SK-N-SH treated with all-trans-retinoic acid at 6 μM for 48 hours (cell line): ENCODE results near the gene ANKRD13D.

Experiments used
- ATAC-seq: fragments of 200-7000 bp; cut with Tn5 transposase; 3 replicates; pipeline ENCODE4 v1.9.1; 2020; ENCODE audit warnings: mild to moderate bottlenecking, moderate library complexity
- ARNTL ChIP-seq: fragments of 450-650 bp; formaldehyde crosslinking; IDR thresholded peaks from 2 replicates; pipeline ENCODE4 v1.5.0; 2020; ENCODE audit warnings: low read depth, mild to moderate bottlenecking, moderate library complexity, borderline replicate concordance
- BACH2 ChIP-seq: fragments of 250-450 bp; sonication (Bioruptor Pico); IDR thresholded peaks from 2 replicates; pipeline ENCODE4 v1.9.0; 2021; ENCODE audit warnings: mild to moderate bottlenecking, borderline replicate concordance
- CREB5 ChIP-seq: fragments of 250-450 bp; sonication (Bioruptor Pico); IDR thresholded peaks from 2 replicates; pipeline ENCODE4 v1.5.1; 2020; ENCODE audit warnings: low read depth, mild to moderate bottlenecking, moderate library complexity
- CSDC2 ChIP-seq: fragments of 250-450 bp; sonication (Bioruptor Pico); IDR thresholded peaks from 2 replicates; pipeline ENCODE4 v1.5.0; 2020; ENCODE audit warnings: mild to moderate bottlenecking, moderate library complexity
- CSRNP3 ChIP-seq: fragments of 250-450 bp; sonication (Bioruptor Pico); IDR thresholded peaks from 2 replicates; pipeline ENCODE4 v1.5.1; 2021; ENCODE audit warnings: mild to moderate bottlenecking, moderate library complexity
- ESRRG ChIP-seq: fragments of 250-450 bp; sonication (Bioruptor Pico); IDR thresholded peaks from 2 replicates; pipeline ENCODE4 v1.6.1; 2021; ENCODE audit warnings: mild to moderate bottlenecking
- GLIS3 ChIP-seq: fragments of 250-450 bp; sonication (Bioruptor Pico); IDR thresholded peaks from 2 replicates; pipeline ENCODE4 v1.5.0; 2020; ENCODE audit warnings: mild to moderate bottlenecking, moderate library complexity
- OSR1 ChIP-seq: fragments of 250-450 bp; sonication (Bioruptor Pico); IDR thresholded peaks from 2 replicates; pipeline ENCODE4 v1.8.0; 2022; ENCODE audit warnings: moderate library complexity, mild to moderate bottlenecking, inconsistent platforms
- PATZ1 ChIP-seq: fragments of 250-450 bp; sonication (Bioruptor Pico); IDR thresholded peaks from 2 replicates; pipeline ENCODE4 v1.8.0; 2020; ENCODE audit warnings: mild to moderate bottlenecking, moderate library complexity, borderline replicate concordance
- POU6F1 ChIP-seq: fragments of 250-450 bp; sonication (Bioruptor Pico); IDR thresholded peaks from 2 replicates; pipeline ENCODE4 v1.8.0; 2021; ENCODE audit warnings: low read depth, mild to moderate bottlenecking, moderate library complexity, borderline replicate concordance
- PPARA ChIP-seq: fragments of 250-450 bp; sonication (Bioruptor Pico); IDR thresholded peaks from 2 replicates; pipeline ENCODE4 v1.5.0; 2020; ENCODE audit warnings: mild to moderate bottlenecking, borderline replicate concordance
- RARB ChIP-seq: fragments of 250-450 bp; sonication (Bioruptor Pico); IDR thresholded peaks from 2 replicates; pipeline ENCODE4 v1.8.0; 2021; ENCODE audit warnings: mild to moderate bottlenecking, moderate library complexity
- TCF4 ChIP-seq: fragments of 250-450 bp; sonication (Bioruptor Pico); IDR thresholded peaks from 2 replicates; pipeline ENCODE4 v1.8.0; 2021; ENCODE audit warnings: mild to moderate bottlenecking, moderate library complexity, borderline replicate concordance
- TOX ChIP-seq: fragments of 250-450 bp; sonication (Bioruptor Pico); IDR thresholded peaks from 2 replicates; pipeline ENCODE4 v1.8.0; 2021; ENCODE audit warnings: mild to moderate bottlenecking, moderate library complexity, borderline replicate concordance
- TSHZ2 ChIP-seq: fragments of 250-450 bp; sonication (Bioruptor Pico); IDR thresholded peaks from 2 replicates; pipeline ENCODE4 v1.5.0; 2020; ENCODE audit warnings: mild to moderate bottlenecking, moderate library complexity
- ZC3H10 ChIP-seq: fragments of 250-450 bp; sonication (Bioruptor Pico); IDR thresholded peaks from 2 replicates; pipeline ENCODE4 v1.5.1; 2021; ENCODE audit warnings: mild to moderate bottlenecking, moderate library complexity
- ZFP30 ChIP-seq: fragments of 450-650 bp; formaldehyde crosslinking; IDR thresholded peaks from 2 replicates; pipeline ENCODE4 v1.5.0; 2022; ENCODE audit warnings: mild to moderate bottlenecking, moderate library complexity
- ZNF8 ChIP-seq: fragments of 450-650 bp; formaldehyde crosslinking; IDR thresholded peaks from 2 replicates; pipeline ENCODE4 v1.5.0; 2020; ENCODE audit warnings: mild to moderate bottlenecking, moderate library complexity

ANKRD13D gene

GRCh38 chr11:67322049-67322448 lies 32.9 kb downstream of the ANKRD13D start:
- no peak for ATAC-seq
- TF ChIP-seq OSR1 (CRISPR knock-in tag): no peak
- no peak for TF ChIP-seq PPARA
- no peak for TF ChIP-seq TSHZ2 (CRISPR knock-in tag)
- no peak for TF ChIP-seq GLIS3 (CRISPR knock-in tag)

- ATAC-seq: no peak
- TF ChIP-seq ARNTL (CRISPR knock-in tag): no peak
- TF ChIP-seq POU6F1 (CRISPR knock-in tag): no peak
- TF ChIP-seq CSRNP3: no peak
- no peak for TF ChIP-seq TCF4 (CRISPR knock-in tag)
- no peak for TF ChIP-seq ZNF8 (CRISPR knock-in tag)
- TF ChIP-seq TOX (CRISPR knock-in tag): no peak
- no peak for TF ChIP-seq TSHZ2 (CRISPR knock-in tag)
- TF ChIP-seq ZC3H10: no peak
- no peak for TF ChIP-seq CREB5 (CRISPR knock-in tag)
- TF ChIP-seq PATZ1 (CRISPR knock-in tag): no peak
- no peak for TF ChIP-seq PPARA
- no peak for TF ChIP-seq ZFP30 (CRISPR knock-in tag)
- TF ChIP-seq OSR1 (CRISPR knock-in tag): no peak
- no peak for TF ChIP-seq RARB (CRISPR knock-in tag)
- TF ChIP-seq CSDC2: no peak
- no peak for TF ChIP-seq GLIS3 (CRISPR knock-in tag)
- no peak for TF ChIP-seq BACH2 (CRISPR knock-in tag)
- no peak for TF ChIP-seq ESRRG (CRISPR knock-in tag)
Observed at GRCh38 chr11:67323526-67323925, 34.4 kb downstream of the ANKRD13D start.
